Skin of body (tissue), 1 donor: ENCODE measurements around the gene EIPR1. TPM values are rescaled to one million over a fixed set of nuclear protein-coding genes. Genes with fewer than 3 reads are reported as not detected.

ENCODE experiments used
- total RNA-seq: library from RNA; depleted of rRNA; stranded (reverse); fragments of >200 nt; gene quantifications from one replicate; pipeline ENCODE4 v1.2.3, GENCODE V29; 2014

The EIPR1 gene
- total RNA-seq, 1 donor from 2014 or later, result 14.2 TPM

Other genes with a start within 250 kb of the EIPR1 start
- gene TRAPPC12, start 1.9 kb upstream of the EIPR1 start, total RNA-seq, result 62.9 TPM
- gene ADI1, start 141.7 kb upstream of the EIPR1 start, total RNA-seq, result 21.8 TPM
- gene RNASEH1, start 180.5 kb upstream of the EIPR1 start, total RNA-seq, result 14.0 TPM
- 1,884 TPM for gene RPS7, start 197.4 kb upstream of the EIPR1 start, total RNA-seq
- not detected for gene COLEC11, start 217.3 kb upstream of the EIPR1 start, total RNA-seq